K562 (cell line): ENCODE measurements around the gene SESN2. TPM values are rescaled to one million over a fixed set of nuclear protein-coding genes. Genes with fewer than 3 reads are reported as not detected.

Experiments used
- BHLHE40 ChIP-seq: IDR thresholded peaks from 2 replicates; pipeline ENCODE4 v1.6.1; 2011; ENCODE audit warnings: low read length, improper control_type of control experiment
- CTBP1 ChIP-seq: fragments of 450-650 bp; IDR thresholded peaks from 2 replicates; pipeline ENCODE4 v1.6.1; 2016; ENCODE audit warnings: borderline replicate concordance
- ETS2 ChIP-seq: IDR thresholded peaks from 2 replicates; pipeline ENCODE4 v1.6.1; 2016; ENCODE audit warnings: borderline replicate concordance, missing genetic modification characterization, mild to moderate bottlenecking, moderate library complexity, missing compliant biosample characterization; ENCODE audit not compliant: poor library complexity, severe bottlenecking
- PHTF2 ChIP-seq: fragments of 250-450 bp; sonication (Bioruptor Pico); IDR thresholded peaks from 2 replicates; pipeline ENCODE4 v1.5.0; 2021; ENCODE audit warnings: mild to moderate bottlenecking
- RFX5 ChIP-seq: IDR thresholded peaks from 2 replicates; pipeline ENCODE4 v1.6.1; 2011; ENCODE audit warnings: low read depth, mild to moderate bottlenecking, improper control_type of control experiment, low read length
- RHOXF2B ChIP-seq: fragments of 250-450 bp; sonication (Bioruptor Pico); conservative IDR thresholded peaks from 2 replicates; pipeline ENCODE4 v1.5.1; 2021
- TAF9B ChIP-seq: fragments of 450-650 bp; IDR thresholded peaks from 2 replicates; pipeline ENCODE4 v1.6.1; 2018; ENCODE audit warnings: mild to moderate bottlenecking; ENCODE audit not compliant: partially characterized antibody
- ZC3H8 ChIP-seq: fragments of 450-650 bp; IDR thresholded peaks from 2 replicates; pipeline ENCODE4 v1.6.1; 2017
- ZZZ3 ChIP-seq: fragments of 450-650 bp; IDR thresholded peaks from 2 replicates; pipeline ENCODE4 v1.6.1; 2016; ENCODE audit warnings: antibody characterized with exemption, mild to moderate bottlenecking, moderate library complexity
- polyA plus RNA-seq, 8 experiments: library from polyadenylated mRNA; depleted of rRNA in 4 of 8; stranded (reverse) in 5 of 8; unstranded in 3 of 8; fragments of >200 nt; fragmentation: Nextera tagmentation in 2 of 8; fragmentation: Illumina TruSeq in 1 of 8; extraction: Ambion mirVana in 2 of 8; extraction: Trizol in 1 of 8; gene quantifications; 2 replicates each; pipeline versions ENCODE4 v1.2.1 to v1.2.3, GENCODE V29; 2011 to 2014; ENCODE audit warnings: inconsistent platforms in 1 of 8, missing spikeins in 1 of 8
- total RNA-seq, 7 experiments: library from RNA; depleted of rRNA in 6 of 7; stranded (reverse); fragments of >200 nt in 6 of 7; fragmentation: Illumina TruSeq in 2 of 7; extraction: Trizol in 2 of 7; gene quantifications; 2 replicates each; pipeline versions ENCODE4 v1.2.1 to v1.2.3, GENCODE V29; 2011 to 2021; ENCODE audit warnings: low replicate concordance in 1 of 7
- TF ChIP-seq, protein P1 (sequence below): fragments of 200-600 bp; sonication (generic); IDR thresholded peaks from one replicate; pipeline ENCODE4 v1.6.1; 2012; ENCODE audit warnings: mild to moderate bottlenecking, low read depth, low read length, inconsistent platforms
- TF ChIP-seq, protein P2 (sequence below): fragments of 450-650 bp; IDR thresholded peaks from 2 replicates; pipeline ENCODE4 v1.6.1; 2016; ENCODE audit warnings: antibody characterized with exemption
- TF ChIP-seq, protein P3 (sequence below), 2 experiments: IDR thresholded peaks; 2 replicates each; pipeline ENCODE4 v1.6.1; 2011; ENCODE audit warnings: borderline replicate concordance in 1 of 2, control low read depth in 1 of 2, low read depth in 1 of 2, low read length in 1 of 2, mild to moderate bottlenecking in 1 of 2, mixed read lengths in 1 of 2, moderate library complexity in 1 of 2; ENCODE audit not compliant: insufficient read depth in 1 of 2, insufficient read length in 1 of 2, poor library complexity in 1 of 2, severe bottlenecking in 1 of 2; ENCODE audit errors: extremely low read depth in 1 of 2

The SESN2 gene
- total and polyA plus RNA-seq, 9 of the 15 experiments (the other 6 are each of a cell fraction or from before 2014, with no cell fraction given), result 3.7 to 71.3 (median 16.8) TPM

DNA sequence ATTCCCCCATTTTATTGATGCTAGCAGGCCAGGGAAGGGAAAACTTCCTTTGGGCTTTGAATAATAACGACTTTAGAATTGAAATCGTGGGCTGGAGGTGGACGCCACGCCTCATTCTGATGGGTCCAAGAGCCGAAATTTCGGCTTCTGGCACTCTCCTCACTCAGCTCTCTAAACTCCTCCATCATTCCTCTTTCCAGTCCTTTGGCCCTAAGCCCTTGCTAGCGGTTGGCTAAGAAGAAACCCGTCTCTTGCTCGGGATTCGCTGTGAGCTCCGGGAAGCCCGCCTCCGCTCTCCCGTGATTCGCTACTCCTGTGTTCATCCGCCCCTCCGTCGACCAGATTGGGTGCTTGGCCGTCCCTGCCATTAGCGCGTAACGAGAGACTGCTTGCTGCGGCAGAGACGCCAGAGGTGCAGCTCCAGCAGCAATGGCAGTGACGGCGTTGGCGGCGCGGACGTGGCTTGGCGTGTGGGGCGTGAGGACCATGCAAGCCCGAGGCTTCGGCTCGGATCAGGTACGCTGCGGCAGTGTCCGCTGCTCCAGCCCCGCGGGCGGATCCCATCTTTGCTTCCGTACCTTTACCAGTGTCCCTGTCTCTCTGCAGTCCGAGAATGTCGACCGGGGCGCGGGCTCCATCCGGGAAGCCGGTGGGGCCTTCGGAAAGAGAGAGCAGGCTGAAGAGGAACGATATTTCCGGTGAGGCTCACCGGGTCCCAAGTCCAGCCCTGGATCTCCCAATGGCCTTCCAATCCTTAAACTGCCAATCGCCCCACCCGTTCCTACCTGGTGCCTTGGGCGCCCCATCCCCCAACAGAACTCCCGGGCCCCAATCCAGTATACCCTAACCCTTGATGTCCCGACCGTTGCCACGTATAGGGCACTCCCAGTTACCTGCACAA, 23.3 kb upstream of the SESN2 start, which contains the start of gene ATP5IF1 (continued):
- TF ChIP-seq, protein P1, sequence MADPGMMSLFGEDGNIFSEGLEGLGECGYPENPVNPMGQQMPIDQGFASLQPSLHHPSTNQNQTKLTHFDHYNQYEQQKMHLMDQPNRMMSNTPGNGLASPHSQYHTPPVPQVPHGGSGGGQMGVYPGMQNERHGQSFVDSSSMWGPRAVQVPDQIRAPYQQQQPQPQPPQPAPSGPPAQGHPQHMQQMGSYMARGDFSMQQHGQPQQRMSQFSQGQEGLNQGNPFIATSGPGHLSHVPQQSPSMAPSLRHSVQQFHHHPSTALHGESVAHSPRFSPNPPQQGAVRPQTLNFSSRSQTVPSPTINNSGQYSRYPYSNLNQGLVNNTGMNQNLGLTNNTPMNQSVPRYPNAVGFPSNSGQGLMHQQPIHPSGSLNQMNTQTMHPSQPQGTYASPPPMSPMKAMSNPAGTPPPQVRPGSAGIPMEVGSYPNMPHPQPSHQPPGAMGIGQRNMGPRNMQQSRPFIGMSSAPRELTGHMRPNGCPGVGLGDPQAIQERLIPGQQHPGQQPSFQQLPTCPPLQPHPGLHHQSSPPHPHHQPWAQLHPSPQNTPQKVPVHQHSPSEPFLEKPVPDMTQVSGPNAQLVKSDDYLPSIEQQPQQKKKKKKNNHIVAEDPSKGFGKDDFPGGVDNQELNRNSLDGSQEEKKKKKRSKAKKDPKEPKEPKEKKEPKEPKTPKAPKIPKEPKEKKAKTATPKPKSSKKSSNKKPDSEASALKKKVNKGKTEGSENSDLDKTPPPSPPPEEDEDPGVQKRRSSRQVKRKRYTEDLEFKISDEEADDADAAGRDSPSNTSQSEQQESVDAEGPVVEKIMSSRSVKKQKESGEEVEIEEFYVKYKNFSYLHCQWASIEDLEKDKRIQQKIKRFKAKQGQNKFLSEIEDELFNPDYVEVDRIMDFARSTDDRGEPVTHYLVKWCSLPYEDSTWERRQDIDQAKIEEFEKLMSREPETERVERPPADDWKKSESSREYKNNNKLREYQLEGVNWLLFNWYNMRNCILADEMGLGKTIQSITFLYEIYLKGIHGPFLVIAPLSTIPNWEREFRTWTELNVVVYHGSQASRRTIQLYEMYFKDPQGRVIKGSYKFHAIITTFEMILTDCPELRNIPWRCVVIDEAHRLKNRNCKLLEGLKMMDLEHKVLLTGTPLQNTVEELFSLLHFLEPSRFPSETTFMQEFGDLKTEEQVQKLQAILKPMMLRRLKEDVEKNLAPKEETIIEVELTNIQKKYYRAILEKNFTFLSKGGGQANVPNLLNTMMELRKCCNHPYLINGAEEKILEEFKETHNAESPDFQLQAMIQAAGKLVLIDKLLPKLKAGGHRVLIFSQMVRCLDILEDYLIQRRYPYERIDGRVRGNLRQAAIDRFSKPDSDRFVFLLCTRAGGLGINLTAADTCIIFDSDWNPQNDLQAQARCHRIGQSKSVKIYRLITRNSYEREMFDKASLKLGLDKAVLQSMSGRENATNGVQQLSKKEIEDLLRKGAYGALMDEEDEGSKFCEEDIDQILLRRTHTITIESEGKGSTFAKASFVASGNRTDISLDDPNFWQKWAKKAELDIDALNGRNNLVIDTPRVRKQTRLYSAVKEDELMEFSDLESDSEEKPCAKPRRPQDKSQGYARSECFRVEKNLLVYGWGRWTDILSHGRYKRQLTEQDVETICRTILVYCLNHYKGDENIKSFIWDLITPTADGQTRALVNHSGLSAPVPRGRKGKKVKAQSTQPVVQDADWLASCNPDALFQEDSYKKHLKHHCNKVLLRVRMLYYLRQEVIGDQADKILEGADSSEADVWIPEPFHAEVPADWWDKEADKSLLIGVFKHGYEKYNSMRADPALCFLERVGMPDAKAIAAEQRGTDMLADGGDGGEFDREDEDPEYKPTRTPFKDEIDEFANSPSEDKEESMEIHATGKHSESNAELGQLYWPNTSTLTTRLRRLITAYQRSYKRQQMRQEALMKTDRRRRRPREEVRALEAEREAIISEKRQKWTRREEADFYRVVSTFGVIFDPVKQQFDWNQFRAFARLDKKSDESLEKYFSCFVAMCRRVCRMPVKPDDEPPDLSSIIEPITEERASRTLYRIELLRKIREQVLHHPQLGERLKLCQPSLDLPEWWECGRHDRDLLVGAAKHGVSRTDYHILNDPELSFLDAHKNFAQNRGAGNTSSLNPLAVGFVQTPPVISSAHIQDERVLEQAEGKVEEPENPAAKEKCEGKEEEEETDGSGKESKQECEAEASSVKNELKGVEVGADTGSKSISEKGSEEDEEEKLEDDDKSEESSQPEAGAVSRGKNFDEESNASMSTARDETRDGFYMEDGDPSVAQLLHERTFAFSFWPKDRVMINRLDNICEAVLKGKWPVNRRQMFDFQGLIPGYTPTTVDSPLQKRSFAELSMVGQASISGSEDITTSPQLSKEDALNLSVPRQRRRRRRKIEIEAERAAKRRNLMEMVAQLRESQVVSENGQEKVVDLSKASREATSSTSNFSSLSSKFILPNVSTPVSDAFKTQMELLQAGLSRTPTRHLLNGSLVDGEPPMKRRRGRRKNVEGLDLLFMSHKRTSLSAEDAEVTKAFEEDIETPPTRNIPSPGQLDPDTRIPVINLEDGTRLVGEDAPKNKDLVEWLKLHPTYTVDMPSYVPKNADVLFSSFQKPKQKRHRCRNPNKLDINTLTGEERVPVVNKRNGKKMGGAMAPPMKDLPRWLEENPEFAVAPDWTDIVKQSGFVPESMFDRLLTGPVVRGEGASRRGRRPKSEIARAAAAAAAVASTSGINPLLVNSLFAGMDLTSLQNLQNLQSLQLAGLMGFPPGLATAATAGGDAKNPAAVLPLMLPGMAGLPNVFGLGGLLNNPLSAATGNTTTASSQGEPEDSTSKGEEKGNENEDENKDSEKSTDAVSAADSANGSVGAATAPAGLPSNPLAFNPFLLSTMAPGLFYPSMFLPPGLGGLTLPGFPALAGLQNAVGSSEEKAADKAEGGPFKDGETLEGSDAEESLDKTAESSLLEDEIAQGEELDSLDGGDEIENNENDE, result no peak
- TF ChIP-seq RHOXF2B (no peak), ZC3H8 (no peak), TAF9B (peak; percentile 89), BHLHE40 (no peak; the same call in 1 of the 2 replicates), ZZZ3 (no peak), PHTF2 (no peak), CTBP1 (peak; percentile 70; the same call in 1 of the 2 replicates), RFX5 (no peak), ETS2 (tag) (no peak)
- TF ChIP-seq, protein P2, sequence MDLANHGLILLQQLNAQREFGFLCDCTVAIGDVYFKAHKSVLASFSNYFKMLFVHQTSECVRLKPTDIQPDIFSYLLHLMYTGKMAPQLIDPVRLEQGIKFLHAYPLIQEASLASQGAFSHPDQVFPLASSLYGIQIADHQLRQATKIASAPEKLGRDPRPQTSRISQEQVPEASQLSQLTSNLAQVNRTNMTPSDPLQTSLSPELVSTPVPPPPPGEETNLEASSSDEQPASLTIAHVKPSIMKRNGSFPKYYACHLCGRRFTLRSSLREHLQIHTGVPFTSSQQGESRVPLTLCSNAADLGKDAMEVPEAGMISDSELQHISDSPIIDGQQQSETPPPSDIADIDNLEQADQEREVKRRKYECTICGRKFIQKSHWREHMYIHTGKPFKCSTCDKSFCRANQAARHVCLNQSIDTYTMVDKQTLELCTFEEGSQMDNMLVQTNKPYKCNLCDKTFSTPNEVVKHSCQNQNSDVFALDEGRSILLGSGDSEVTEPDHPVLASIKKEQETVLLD, result no peak
- TF ChIP-seq, protein P3, sequence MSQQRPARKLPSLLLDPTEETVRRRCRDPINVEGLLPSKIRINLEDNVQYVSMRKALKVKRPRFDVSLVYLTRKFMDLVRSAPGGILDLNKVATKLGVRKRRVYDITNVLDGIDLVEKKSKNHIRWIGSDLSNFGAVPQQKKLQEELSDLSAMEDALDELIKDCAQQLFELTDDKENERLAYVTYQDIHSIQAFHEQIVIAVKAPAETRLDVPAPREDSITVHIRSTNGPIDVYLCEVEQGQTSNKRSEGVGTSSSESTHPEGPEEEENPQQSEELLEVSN (IDR thresholded peaks at IDR 0.05; ENCODE audit: borderline replicate concordance in 1 of 2, extremely low read depth in 1 of 2, insufficient read depth in 1 of 2, insufficient read length in 1 of 2, low read depth in 1 of 2, low read length in 1 of 2, poor library complexity in 1 of 2, severe bottlenecking in 1 of 2), result peak; percentile 48 to 58
